Neural progenitor cell (in vitro differentiated cells): ENCODE measurements around the gene AMN. TPM values are rescaled to one million over a fixed set of nuclear protein-coding genes. Genes with fewer than 3 reads are reported as not detected.
A peak's percentile ranks its signal among the peaks of the same experiment; 100 is the strongest.

Source experiments
- DNase-seq: peaks from one replicate; pipeline ENCODE4 v3.0.0-alpha.2; 2016; ENCODE audit warnings: low spot score
- H2AFZ ChIP-seq: fragments of 200-600 bp; sonication (generic); replicated peaks from 2 replicates; pipeline ENCODE4 v1.6.1; 2016; ENCODE audit warnings: antibody characterized with exemption
- H3F3A ChIP-seq: fragments of 200-600 bp; sonication (generic); 2 replicates; pipeline ENCODE4 v1.6.1; 2016; ENCODE audit warnings: antibody characterized with exemption, low read depth
- H3K27ac ChIP-seq: fragments of 200-600 bp; sonication (generic); 2 replicates; pipeline ENCODE4 v1.5.1; 2016; ENCODE audit warnings: mild to moderate bottlenecking
- H3K27me3 ChIP-seq: fragments of 200-600 bp; sonication (generic); 2 replicates; pipeline ENCODE4 v1.6.1; 2016; ENCODE audit warnings: mild to moderate bottlenecking, moderate library complexity
- H3K36me3 ChIP-seq: fragments of 200-600 bp; sonication (generic); 2 replicates; pipeline ENCODE4 v1.5.1; 2016
- H3K4me1 ChIP-seq: fragments of 200-600 bp; sonication (generic); 2 replicates; pipeline ENCODE4 v1.6.1; 2016; ENCODE audit warnings: mixed run types
- H3K4me2 ChIP-seq: fragments of 200-600 bp; sonication (generic); 2 replicates; pipeline ENCODE4 v1.6.1; 2016
- H3K4me3 ChIP-seq: fragments of 200-600 bp; sonication (generic); 2 replicates; pipeline ENCODE4 v1.5.1; 2016
- H3K79me2 ChIP-seq: fragments of 200-600 bp; sonication (generic); 2 replicates; pipeline ENCODE4 v1.6.1; 2016; ENCODE audit warnings: low read depth
- H3K9ac ChIP-seq: fragments of 200-600 bp; sonication (generic); 2 replicates; pipeline ENCODE4 v1.6.1; 2016
- H3K9me3 ChIP-seq: fragments of 200-600 bp; sonication (generic); 2 replicates; pipeline ENCODE4 v1.5.1; 2016; ENCODE audit warnings: low read depth
- H4K20me1 ChIP-seq: fragments of 200-600 bp; sonication (generic); 2 replicates; pipeline ENCODE4 v1.6.1; 2016; ENCODE audit warnings: low read depth
- H3K27ac Mint-ChIP-seq: 3 replicates; pipeline ENCODE4 v1.8.0; 2021; ENCODE audit warnings: mixed read lengths
- H3K27me3 Mint-ChIP-seq: 2 replicates; pipeline ENCODE4 v1.8.0; 2022; ENCODE audit warnings: low read depth, mild to moderate bottlenecking, inconsistent platforms, moderate library complexity, mixed read lengths; ENCODE audit not compliant: insufficient read depth
- H3K36me3 Mint-ChIP-seq: 3 replicates; pipeline ENCODE4 v1.8.0; 2021; ENCODE audit warnings: mixed read lengths
- H3K4me1 Mint-ChIP-seq: 3 replicates; pipeline ENCODE4 v1.8.0; 2021; ENCODE audit warnings: mixed read lengths
- H3K4me3 Mint-ChIP-seq: 3 replicates; pipeline ENCODE4 v1.8.0; 2021; ENCODE audit warnings: mild to moderate bottlenecking, moderate library complexity, mixed read lengths
- H3K9me3 Mint-ChIP-seq: 3 replicates; pipeline ENCODE4 v1.8.0; 2020; ENCODE audit warnings: mixed read lengths
- CTCF ChIP-seq: fragments of 200-600 bp; sonication (generic); IDR thresholded peaks from 2 replicates; pipeline ENCODE4 v1.5.1; 2017; ENCODE audit warnings: antibody characterized with exemption, mild to moderate bottlenecking
- EZH2 ChIP-seq: fragments of 200-600 bp; sonication (generic); IDR thresholded peaks from 2 replicates; pipeline ENCODE4 v1.6.1; 2017; ENCODE audit warnings: antibody characterized with exemption, mild to moderate bottlenecking, moderate library complexity
- EZH2phosphoT487 ChIP-seq: fragments of 200-600 bp; sonication (generic); IDR thresholded peaks from 2 replicates; pipeline ENCODE4 v1.6.1; 2017; ENCODE audit warnings: antibody characterized with exemption
- total RNA-seq: library from RNA; depleted of rRNA; stranded (reverse); fragments of >200 nt; gene quantifications from 2 replicates; pipeline ENCODE4 v1.2.3, GENCODE V29; 2015; ENCODE audit warnings: low replicate concordance

The AMN gene
- total RNA-seq, 1 donor from 2014 or later: not detected

- Histone ChIP-seq H3F3A (no peaks in the 10 kb centered on the region), H3K4me3 (no peak overlapping the region), H3K9me3 (no peaks in the 10 kb centered on the region), H2AFZ (no peak overlapping the region), H3K4me1 (no peaks in the 10 kb centered on the region), H3K27ac (no peak overlapping the region), H3K27me3 (no peaks in the 10 kb centered on the region), H3K4me2 (no peak overlapping the region), H4K20me1 (no peaks in the 10 kb centered on the region), H3K36me3 (peaks cover 6% of the 10 kb centered on the region), H3K79me2 (no peaks in the 10 kb centered on the region), H3K9ac (no peak overlapping the region)
- no peak for DNase-seq
- H3K27me3 Mint-ChIP-seq: peaks cover 2% of the 10 kb centered on the region
- peaks cover 9% of the 10 kb centered on the region for H3K4me1 Mint-ChIP-seq
- peaks cover 5% of the 10 kb centered on the region for H3K9me3 Mint-ChIP-seq
- peak overlapping the region; percentile 9 for H3K4me3 Mint-ChIP-seq
- TF ChIP-seq EZH2 (no peak), CTCF (no peak), EZH2phosphoT487 (no peak)
- peaks cover 34% of the 10 kb centered on the region for H3K36me3 Mint-ChIP-seq
- peak overlapping the region; percentile 24 for H3K27ac Mint-ChIP-seq
Observed at GRCh38 chr14:102903248-102903888, 19.1 kb upstream of the AMN start.

GRCh38 chr14:102903889-102904512 is 18.5 kb upstream of the AMN start:
- H3F3A ChIP-seq: no peaks in the 10 kb centered on the region
- peaks cover 4% of the 10 kb centered on the region for H3K27me3 Mint-ChIP-seq
- H3K4me3 ChIP-seq: no peak overlapping the region
- peak overlapping the region; percentile 24 for H3K27ac Mint-ChIP-seq
- no peaks in the 10 kb centered on the region for H3K79me2 ChIP-seq
- H3K27me3 ChIP-seq: no peaks in the 10 kb centered on the region
- H3K9me3 Mint-ChIP-seq: peaks cover 5% of the 10 kb centered on the region
- peaks cover 6% of the 10 kb centered on the region for H3K36me3 ChIP-seq
- H4K20me1 ChIP-seq: no peaks in the 10 kb centered on the region
- DNase-seq: no peak
- TF ChIP-seq EZH2: no peak
- TF ChIP-seq CTCF: no peak
- no peak for TF ChIP-seq EZH2phosphoT487
- no peak overlapping the region for H2AFZ ChIP-seq
- H3K9ac ChIP-seq: no peak overlapping the region
- H3K4me2 ChIP-seq: no peak overlapping the region
- H3K4me1 ChIP-seq: no peaks in the 10 kb centered on the region
- no peaks in the 10 kb centered on the region for H3K9me3 ChIP-seq
- H3K27ac ChIP-seq: no peak overlapping the region
- peaks cover 30% of the 10 kb centered on the region for H3K36me3 Mint-ChIP-seq
- H3K4me3 Mint-ChIP-seq: no peak overlapping the region
- peaks cover 4% of the 10 kb centered on the region for H3K4me1 Mint-ChIP-seq

- H3K4me1 Mint-ChIP-seq: no peaks in the 10 kb centered on the region
- H3K4me3 Mint-ChIP-seq: no peak overlapping the region
- H3K27me3 ChIP-seq: no peaks in the 10 kb centered on the region
Observed at GRCh38 chr14:102905116-102906108, 17.1 kb upstream of the AMN start.

More at GRCh38 chr14:102905116-102906108, 17.1 kb upstream of the AMN start:
- TF ChIP-seq CTCF: no peak
- Histone ChIP-seq H4K20me1 (no peaks in the 10 kb centered on the region), H3K4me1 (no peaks in the 10 kb centered on the region), H2AFZ (no peak overlapping the region), H3K4me3 (no peak overlapping the region), H3K27ac (no peak overlapping the region), H3K79me2 (no peaks in the 10 kb centered on the region), H3K36me3 (peaks cover 6% of the 10 kb centered on the region), H3K4me2 (no peak overlapping the region), H3K9me3 (no peaks in the 10 kb centered on the region), H3F3A (no peaks in the 10 kb centered on the region), H3K9ac (no peak overlapping the region)
- H3K36me3 Mint-ChIP-seq: peaks cover 30% of the 10 kb centered on the region
- DNase-seq: no peak
- no peak overlapping the region for H3K27ac Mint-ChIP-seq
- peaks cover 4% of the 10 kb centered on the region for H3K27me3 Mint-ChIP-seq
- H3K9me3 Mint-ChIP-seq: peaks cover 5% of the 10 kb centered on the region
